HEK293 (cell line): ENCODE measurements around the gene DNAJC11.

ENCODE experiments used
- CTCF ChIA-PET: fragments of 350-600 bp; formaldehyde crosslinking; extraction: SDS; loops from one replicate; lab custom pipeline; 2021; ENCODE audit warnings: antibody characterized with exemption; lab: Yijun Ruan, JAX
- POLR2A ChIA-PET: fragments of 300-600 bp; formaldehyde crosslinking; extraction: SDS; loops from one replicate; lab custom pipeline; 2020; ENCODE audit warnings: antibody characterized with exemption, inconsistent platforms; lab: Yijun Ruan, JAX
- H3K27ac ChIP-seq: fragments of 200-500 bp; sonication (Bioruptor generic); 2 replicates; pipeline ENCODE4 v1.5.1; 2014; ENCODE audit warnings: low read depth, low read length, control low read depth, inconsistent platforms; ENCODE audit errors: extremely low read depth
- H3K36me3 ChIP-seq, 2 experiments: fragments of 200-500 bp in 1 of 2; sonication (Bioruptor generic) in 1 of 2; 1 replicate in 1 of 2; 2 replicates in 1 of 2; pipeline ENCODE4 v1.5.1; 2014 to 2017; ENCODE audit warnings: inconsistent platforms in 2 of 2, low read length in 2 of 2; ENCODE audit not compliant: control insufficient read depth in 2 of 2, insufficient read depth in 1 of 2
- H3K4me1 ChIP-seq: fragments of 200-500 bp; sonication (Bioruptor generic); 2 replicates; pipeline ENCODE4 v1.5.1; 2014; ENCODE audit warnings: mild to moderate bottlenecking, low read length, inconsistent platforms; ENCODE audit not compliant: control insufficient read depth, insufficient read depth
- H3K4me3 ChIP-seq: 2 replicates; pipeline ENCODE4 v1.5.1; 2011; ENCODE audit warnings: low read depth, mild to moderate bottlenecking, control low read depth, low read length, moderate library complexity
- H3K9me3 ChIP-seq: fragments of 200-500 bp; sonication (Bioruptor generic); 2 replicates; pipeline ENCODE4 v1.5.1; 2014; ENCODE audit warnings: low read depth, low read length, inconsistent platforms; ENCODE audit not compliant: control insufficient read depth, insufficient read depth
- FEZF1 ChIP-seq: fragments of 450-650 bp; formaldehyde crosslinking; IDR thresholded peaks from 2 replicates; pipeline ENCODE4 v1.5.1; 2016; ENCODE audit warnings: missing biosample characterization, missing genetic modification characterization
- HOXA7 ChIP-seq: sonication (generic); formaldehyde crosslinking; IDR thresholded peaks from 2 replicates; pipeline ENCODE4 v1.8.1; 2022; ENCODE audit warnings: missing genetic modification reagents, borderline replicate concordance
- KLF8 ChIP-seq: fragments of 450-650 bp; formaldehyde crosslinking; IDR thresholded peaks from 2 replicates; pipeline ENCODE4 v1.5.1; 2016; ENCODE audit warnings: missing biosample characterization, missing genetic modification characterization
- PATZ1 ChIP-seq: fragments of 450-650 bp; formaldehyde crosslinking; IDR thresholded peaks from 2 replicates; pipeline ENCODE4 v1.5.1; 2016; ENCODE audit warnings: missing biosample characterization, missing genetic modification characterization
- PRDM4 ChIP-seq: fragments of 450-650 bp; formaldehyde crosslinking; IDR thresholded peaks from 2 replicates; pipeline ENCODE4 v1.5.1; 2017; ENCODE audit warnings: missing biosample characterization, missing genetic modification characterization
- REPIN1 ChIP-seq: fragments of 450-650 bp; formaldehyde crosslinking; IDR thresholded peaks from 2 replicates; pipeline ENCODE4 v1.5.1; 2017; ENCODE audit warnings: missing biosample characterization, missing genetic modification characterization, low read depth
- ZBTB20 ChIP-seq: fragments of 450-650 bp; formaldehyde crosslinking; IDR thresholded peaks from 2 replicates; pipeline ENCODE4 v1.5.1; 2016; ENCODE audit warnings: missing biosample characterization, missing genetic modification characterization
- ZNF114 ChIP-seq: fragments of 450-650 bp; formaldehyde crosslinking; IDR thresholded peaks from 2 replicates; pipeline ENCODE4 v1.5.0; 2017; ENCODE audit warnings: missing biosample characterization, missing genetic modification characterization
- ZNF132 ChIP-seq: fragments of 450-650 bp; formaldehyde crosslinking; IDR thresholded peaks from 2 replicates; pipeline ENCODE4 v1.5.1; 2017; ENCODE audit warnings: missing biosample characterization, missing genetic modification characterization, borderline replicate concordance
- ZNF146 ChIP-seq: fragments of 450-650 bp; formaldehyde crosslinking; IDR thresholded peaks from 2 replicates; pipeline ENCODE4 v1.5.1; 2016; ENCODE audit warnings: missing biosample characterization, missing genetic modification characterization
- ZNF169 ChIP-seq: fragments of 450-650 bp; formaldehyde crosslinking; IDR thresholded peaks from 2 replicates; pipeline ENCODE4 v1.5.1; 2016; ENCODE audit warnings: missing biosample characterization, missing genetic modification characterization
- ZNF174 ChIP-seq: fragments of 450-650 bp; formaldehyde crosslinking; IDR thresholded peaks from 2 replicates; pipeline ENCODE4 v1.5.0; 2017; ENCODE audit warnings: missing biosample characterization, mild to moderate bottlenecking, missing genetic modification characterization
- ZNF404 ChIP-seq: fragments of 450-650 bp; formaldehyde crosslinking; IDR thresholded peaks from 2 replicates; pipeline ENCODE4 v1.5.1; 2017; ENCODE audit warnings: missing biosample characterization, missing genetic modification characterization
- ZNF555 ChIP-seq: fragments of 450-650 bp; formaldehyde crosslinking; conservative IDR thresholded peaks from 2 replicates; pipeline ENCODE4 v1.5.1; 2017; ENCODE audit warnings: missing biosample characterization, mild to moderate bottlenecking, missing genetic modification characterization, inconsistent platforms
- ZNF677 ChIP-seq: fragments of 450-650 bp; IDR thresholded peaks from 2 replicates; pipeline ENCODE4 v1.5.0; 2018; ENCODE audit warnings: missing biosample characterization, mild to moderate bottlenecking, missing genetic modification characterization, moderate library complexity
- ZNF830 ChIP-seq: fragments of 450-650 bp; IDR thresholded peaks from 2 replicates; pipeline ENCODE4 v1.5.0; 2018; ENCODE audit warnings: missing biosample characterization, missing genetic modification characterization, low read depth, mild to moderate bottlenecking, moderate library complexity
- TF ChIP-seq, protein P1 (sequence below): fragments of 450-650 bp; formaldehyde crosslinking; IDR thresholded peaks from 2 replicates; pipeline ENCODE4 v1.5.1; 2016; ENCODE audit warnings: missing biosample characterization, missing genetic modification characterization
- TF ChIP-seq, protein P2 (sequence below): fragments of 450-650 bp; IDR thresholded peaks from 2 replicates; pipeline ENCODE4 v1.5.1; 2018; ENCODE audit warnings: missing biosample characterization, mild to moderate bottlenecking, missing genetic modification characterization

Gene DNAJC11

DNA sequence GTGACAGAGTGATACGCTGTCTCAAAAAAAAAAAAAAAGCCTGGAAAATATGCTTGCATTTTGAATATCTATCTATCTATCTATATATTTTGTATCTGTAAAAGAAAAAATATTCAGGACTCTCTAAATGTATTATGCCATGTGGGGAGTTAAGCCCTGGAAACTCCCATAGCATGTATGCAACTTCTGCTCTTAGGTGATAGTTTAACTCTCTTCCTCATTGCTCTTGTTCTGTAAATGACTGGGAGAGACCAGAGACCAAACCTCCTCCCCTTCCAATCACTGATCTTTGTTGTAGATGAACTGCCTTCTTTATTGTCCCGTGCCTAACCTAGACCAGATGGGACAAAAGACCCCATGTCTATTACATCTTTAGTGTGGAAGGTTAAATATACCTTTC lies 46.1 kb upstream of the DNAJC11 start (continued):
- TF ChIP-seq, protein P1, sequence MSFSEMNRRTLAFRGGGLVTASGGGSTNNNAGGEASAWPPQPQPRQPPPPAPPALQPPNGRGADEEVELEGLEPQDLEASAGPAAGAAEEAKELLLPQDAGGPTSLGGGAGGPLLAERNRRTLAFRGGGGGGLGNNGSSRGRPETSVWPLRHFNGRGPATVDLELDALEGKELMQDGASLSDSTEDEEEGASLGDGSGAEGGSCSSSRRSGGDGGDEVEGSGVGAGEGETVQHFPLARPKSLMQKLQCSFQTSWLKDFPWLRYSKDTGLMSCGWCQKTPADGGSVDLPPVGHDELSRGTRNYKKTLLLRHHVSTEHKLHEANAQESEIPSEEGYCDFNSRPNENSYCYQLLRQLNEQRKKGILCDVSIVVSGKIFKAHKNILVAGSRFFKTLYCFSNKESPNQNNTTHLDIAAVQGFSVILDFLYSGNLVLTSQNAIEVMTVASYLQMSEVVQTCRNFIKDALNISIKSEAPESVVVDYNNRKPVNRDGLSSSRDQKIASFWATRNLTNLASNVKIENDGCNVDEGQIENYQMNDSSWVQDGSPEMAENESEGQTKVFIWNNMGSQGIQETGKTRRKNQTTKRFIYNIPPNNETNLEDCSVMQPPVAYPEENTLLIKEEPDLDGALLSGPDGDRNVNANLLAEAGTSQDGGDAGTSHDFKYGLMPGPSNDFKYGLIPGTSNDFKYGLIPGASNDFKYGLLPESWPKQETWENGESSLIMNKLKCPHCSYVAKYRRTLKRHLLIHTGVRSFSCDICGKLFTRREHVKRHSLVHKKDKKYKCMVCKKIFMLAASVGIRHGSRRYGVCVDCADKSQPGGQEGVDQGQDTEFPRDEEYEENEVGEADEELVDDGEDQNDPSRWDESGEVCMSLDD (tag by site-specific recombination): no peak
- TF ChIP-seq ZNF132 (tag by site-specific recombination) (no peak), PATZ1 (tag by site-specific recombination) (no peak), ZBTB20 (tag by site-specific recombination) (no peak), ZNF830 (tag by site-specific recombination) (no peak), ZNF146 (tag by site-specific recombination) (no peak), REPIN1 (tag by site-specific recombination) (no peak), ZNF169 (tag by site-specific recombination) (no peak), KLF8 (tag by site-specific recombination) (no peak), ZNF555 (tag by site-specific recombination) (no peak), ZNF677 (no peak)
- TF ChIP-seq, protein P2, sequence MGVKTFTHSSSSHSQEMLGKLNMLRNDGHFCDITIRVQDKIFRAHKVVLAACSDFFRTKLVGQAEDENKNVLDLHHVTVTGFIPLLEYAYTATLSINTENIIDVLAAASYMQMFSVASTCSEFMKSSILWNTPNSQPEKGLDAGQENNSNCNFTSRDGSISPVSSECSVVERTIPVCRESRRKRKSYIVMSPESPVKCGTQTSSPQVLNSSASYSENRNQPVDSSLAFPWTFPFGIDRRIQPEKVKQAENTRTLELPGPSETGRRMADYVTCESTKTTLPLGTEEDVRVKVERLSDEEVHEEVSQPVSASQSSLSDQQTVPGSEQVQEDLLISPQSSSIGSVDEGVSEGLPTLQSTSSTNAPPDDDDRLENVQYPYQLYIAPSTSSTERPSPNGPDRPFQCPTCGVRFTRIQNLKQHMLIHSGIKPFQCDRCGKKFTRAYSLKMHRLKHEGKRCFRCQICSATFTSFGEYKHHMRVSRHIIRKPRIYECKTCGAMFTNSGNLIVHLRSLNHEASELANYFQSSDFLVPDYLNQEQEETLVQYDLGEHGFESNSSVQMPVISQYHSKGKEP (tag by site-specific recombination): no peak

GRCh38 chr1:6745073-6745472 lies 43.5 kb upstream of the DNAJC11 start:
- ChIA-PET POLR2A (no interaction called here), CTCF (interaction anchor here (0.5 to 2.1 kb wide), 3 partner anchors 25 to 188 kb away, joined by 3 to 8 read pairs (median 3); no protein-coding TSS in a partner anchor)
- Histone ChIP-seq H3K36me3 (no peaks in the 10 kb centered on the region), H3K4me1 (no peaks in the 10 kb centered on the region), H3K4me3 (no peak overlapping the region), H3K27ac (no peak overlapping the region), H3K9me3 (no peaks in the 10 kb centered on the region)
- no peak for TF ChIP-seq FEZF1
- no peak for TF ChIP-seq HOXA7 (CRISPR knock-in tag)
- TF ChIP-seq ZNF174 (tag by site-specific recombination): no peak
- no peak for TF ChIP-seq ZNF404 (tag by site-specific recombination)
- no peak for TF ChIP-seq ZNF830 (tag by site-specific recombination)
- no peak for TF ChIP-seq ZNF114 (tag by site-specific recombination)
- no peak for TF ChIP-seq PRDM4 (tag by site-specific recombination)
